D721Med (cell line): ENCODE data around the gene LTC4S.

Source experiments
- DNase-seq: peaks from one replicate; pipeline ENCODE4 v3.0.0; 2011; ENCODE audit warnings: low spot score; ENCODE audit not compliant: insufficient read length
- FAIRE-seq: peaks from 2 replicates; lab custom pipeline; 2011; peaks lifted over from hg19 to GRCh38; lab: Jason Lieb, UNC
- TF ChIP-seq, protein P1 (sequence below): IDR thresholded peaks from 2 replicates; pipeline ENCODE4 v1.5.1; 2012; ENCODE audit warnings: mild to moderate bottlenecking, control low read depth; ENCODE audit not compliant: insufficient read depth; ENCODE audit errors: missing control alignments

LTC4S gene

DNA sequence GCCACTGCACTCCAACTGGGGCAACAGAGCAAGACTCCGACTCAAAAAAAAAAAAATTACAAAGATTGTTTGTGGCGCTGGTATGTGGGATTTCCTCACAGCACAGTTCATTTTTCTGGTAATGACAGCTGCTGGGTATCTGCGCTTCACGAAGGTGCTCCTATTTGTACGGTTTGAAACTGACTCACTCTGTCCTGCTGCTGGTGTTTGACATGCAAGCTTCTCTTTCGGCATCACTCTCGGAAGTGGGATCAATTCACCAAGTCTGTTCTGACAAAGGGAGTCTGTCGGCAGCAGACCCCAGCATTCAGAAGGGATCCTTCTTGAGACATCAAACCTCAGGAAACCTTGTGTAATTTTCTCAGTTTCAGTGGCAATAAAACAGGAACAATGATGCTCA lies 34.8 kb upstream of the LTC4S start:
- FAIRE-seq (no peak), DNase-seq (no peak)
- TF ChIP-seq, protein P1, sequence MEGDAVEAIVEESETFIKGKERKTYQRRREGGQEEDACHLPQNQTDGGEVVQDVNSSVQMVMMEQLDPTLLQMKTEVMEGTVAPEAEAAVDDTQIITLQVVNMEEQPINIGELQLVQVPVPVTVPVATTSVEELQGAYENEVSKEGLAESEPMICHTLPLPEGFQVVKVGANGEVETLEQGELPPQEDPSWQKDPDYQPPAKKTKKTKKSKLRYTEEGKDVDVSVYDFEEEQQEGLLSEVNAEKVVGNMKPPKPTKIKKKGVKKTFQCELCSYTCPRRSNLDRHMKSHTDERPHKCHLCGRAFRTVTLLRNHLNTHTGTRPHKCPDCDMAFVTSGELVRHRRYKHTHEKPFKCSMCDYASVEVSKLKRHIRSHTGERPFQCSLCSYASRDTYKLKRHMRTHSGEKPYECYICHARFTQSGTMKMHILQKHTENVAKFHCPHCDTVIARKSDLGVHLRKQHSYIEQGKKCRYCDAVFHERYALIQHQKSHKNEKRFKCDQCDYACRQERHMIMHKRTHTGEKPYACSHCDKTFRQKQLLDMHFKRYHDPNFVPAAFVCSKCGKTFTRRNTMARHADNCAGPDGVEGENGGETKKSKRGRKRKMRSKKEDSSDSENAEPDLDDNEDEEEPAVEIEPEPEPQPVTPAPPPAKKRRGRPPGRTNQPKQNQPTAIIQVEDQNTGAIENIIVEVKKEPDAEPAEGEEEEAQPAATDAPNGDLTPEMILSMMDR: no peak

DNA sequence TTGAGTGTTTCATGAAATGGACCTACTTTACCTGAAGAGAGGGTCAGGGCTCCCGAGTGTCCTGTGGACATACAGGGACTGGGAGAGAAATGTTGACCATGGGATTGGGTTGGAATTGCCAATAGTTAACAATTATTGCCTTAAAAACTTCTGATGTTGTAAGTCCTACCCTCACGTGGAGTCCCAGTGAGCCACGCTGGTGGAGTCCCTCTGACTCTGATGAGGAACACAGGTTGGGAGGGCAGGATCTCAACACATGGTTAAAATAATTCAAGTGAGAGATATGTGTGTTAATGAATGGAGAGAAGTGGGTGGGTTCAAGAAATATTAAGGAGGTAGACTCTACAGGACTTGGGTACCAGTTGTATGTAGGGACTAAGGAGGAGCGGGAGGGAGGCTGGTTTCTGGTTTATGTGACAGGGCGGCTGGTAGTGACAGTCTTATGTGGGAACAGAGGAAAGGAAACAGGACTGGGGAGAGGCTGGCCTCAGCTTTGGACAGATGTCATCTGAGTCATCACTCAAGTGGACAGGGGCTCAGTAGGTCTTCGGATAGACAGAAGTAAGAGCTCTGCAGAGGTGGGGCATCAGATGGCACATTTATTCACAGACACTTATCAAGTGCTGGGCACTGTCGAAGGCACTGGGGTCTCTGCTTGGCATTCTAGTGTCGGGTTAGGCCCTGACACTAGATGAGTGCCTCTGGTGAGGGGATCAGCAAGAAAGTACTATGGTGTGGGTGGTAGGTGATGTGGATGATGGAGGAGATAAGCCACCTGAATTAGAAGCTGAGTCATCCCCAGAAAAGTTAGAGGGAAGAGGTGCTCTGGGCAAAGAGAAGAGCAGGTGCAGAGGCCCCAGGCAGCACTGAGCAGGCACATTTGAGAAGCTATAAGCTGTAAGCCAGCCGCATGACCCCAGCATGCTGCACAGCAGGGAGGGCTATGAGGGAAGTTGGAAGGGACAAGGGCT lies 33.9 kb upstream of the LTC4S start:
- FAIRE-seq: no peak
- TF ChIP-seq, protein P1: no peak
- DNase-seq: no peak

DNA sequence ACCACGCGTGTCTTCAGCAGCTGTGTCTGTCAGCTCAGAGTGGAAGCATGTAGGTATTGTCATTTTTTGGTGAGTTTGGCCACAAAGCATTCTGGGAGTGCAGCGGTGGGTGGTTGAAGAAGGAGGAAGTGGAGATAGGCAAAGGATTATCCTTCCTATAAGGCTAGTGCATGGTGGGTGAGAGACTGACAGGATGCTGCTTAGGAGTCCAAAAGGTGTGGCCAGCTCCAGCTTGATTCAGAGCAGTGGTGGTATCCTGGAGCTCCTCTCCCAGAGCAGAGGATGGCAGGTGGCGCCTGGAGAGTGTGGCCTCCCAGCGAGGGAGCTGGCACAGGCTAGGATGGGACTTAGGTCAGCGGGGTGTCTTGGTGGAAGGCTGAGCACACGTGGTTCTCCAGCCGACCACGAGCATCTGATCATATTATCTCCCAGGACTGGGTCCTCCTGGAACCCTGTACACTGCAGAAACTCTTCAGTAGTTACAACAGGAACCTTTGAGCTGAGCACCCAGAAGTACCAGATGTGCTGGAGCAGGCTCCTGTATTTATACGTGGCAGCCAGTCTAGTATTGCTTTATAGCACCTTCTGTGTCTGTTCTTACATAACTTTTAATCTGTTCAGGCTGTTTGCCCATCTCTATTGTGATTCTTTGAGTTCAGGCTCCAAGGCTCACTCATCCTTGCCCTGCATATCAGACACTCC lies 31.6 kb upstream of the LTC4S start:
- FAIRE-seq: no peak
- TF ChIP-seq, protein P1: no peak
- no peak for DNase-seq

DNA sequence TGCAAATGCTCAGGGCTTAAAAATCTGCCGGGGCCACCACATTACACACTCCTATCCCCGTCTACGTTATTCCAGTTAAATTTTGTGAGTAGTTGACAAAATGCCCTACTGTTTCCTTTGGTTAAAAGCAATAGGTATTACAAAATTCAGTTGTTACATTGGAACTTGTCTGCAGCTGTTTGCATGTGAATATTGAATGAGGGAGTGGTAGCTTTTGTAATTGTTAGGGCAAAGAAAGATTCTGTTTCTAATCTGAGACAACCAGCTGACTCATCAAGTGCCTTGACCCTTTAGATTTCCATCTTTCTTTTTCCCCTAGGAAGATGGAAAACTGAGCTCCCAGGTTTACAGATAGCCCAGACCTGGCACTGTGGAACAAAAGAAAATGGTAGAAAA lies 31.0 kb upstream of the LTC4S start:
- TF ChIP-seq, protein P1: no peak
- FAIRE-seq: no peak
- no peak for DNase-seq

DNA sequence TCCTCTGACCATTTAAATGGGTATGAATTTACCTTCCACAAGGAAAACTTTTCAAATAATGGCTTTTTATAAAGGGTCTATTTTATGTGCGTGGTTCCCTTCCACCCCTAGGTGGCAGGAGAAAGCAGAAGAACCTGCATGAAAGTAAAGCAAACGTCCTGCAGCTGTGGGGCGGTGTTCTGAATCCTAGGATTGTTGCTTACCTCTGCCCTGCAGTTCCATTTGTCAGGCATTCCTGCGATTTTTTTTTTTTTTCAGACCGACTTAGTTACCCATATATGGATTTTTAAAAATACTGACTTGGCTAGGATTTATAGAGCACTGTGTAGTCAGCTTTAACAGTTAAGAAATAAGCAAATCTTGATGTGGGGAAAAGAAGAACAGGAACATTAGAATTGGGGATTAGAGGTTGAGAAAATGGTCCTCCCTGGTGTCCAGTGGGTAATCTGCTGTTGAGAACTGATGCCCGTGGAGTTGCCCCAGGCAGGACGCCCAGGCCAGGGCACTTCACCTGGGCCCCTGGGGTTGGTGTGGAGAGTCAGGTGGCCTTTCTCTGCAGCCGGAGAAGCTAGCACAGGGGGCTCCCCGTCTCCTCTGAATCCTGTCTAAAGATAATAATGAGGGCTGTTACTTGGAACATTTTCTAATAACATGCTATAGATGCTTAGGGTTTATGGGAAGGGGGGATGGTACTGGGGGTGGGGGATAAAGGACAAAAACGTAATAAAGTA lies 30.4 kb upstream of the LTC4S start:
- TF ChIP-seq, protein P1: peak; percentile 91
- DNase-seq: peak; percentile 47
- no peak for FAIRE-seq

GRCh38 chr5:179764056-179764455 lies 29.7 kb upstream of the LTC4S start:
- no peak for FAIRE-seq
- DNase-seq: no peak
- TF ChIP-seq, protein P1: no peak
